Activated CD8-positive, alpha-beta memory T cell treated with anti-CD3 and anti-CD28 coated beads, Interleukin-2, amount 50 U/mL, for 24 hours (primary cell): ENCODE results near the gene BICD2.

Source experiments
- DNase-seq: peaks from one replicate; pipeline ENCODE4 v3.0.0-alpha.2; 2020; ENCODE audit errors: extremely low read depth

The BICD2 gene

GRCh38 chr9:92668746-92669526, 95.7 kb downstream of the BICD2 start:
- DNase-seq = no peak

GRCh38 chr9:92666912-92667532, 97.6 kb downstream of the BICD2 start:
- no peak for DNase-seq

GRCh38 chr9:92666236-92666635, 98.4 kb downstream of the BICD2 start:
- DNase-seq = no peak

GRCh38 chr9:92665836-92666235, 98.8 kb downstream of the BICD2 start:
- no peak for DNase-seq

- DNase-seq = no peak
Measured at GRCh38 chr9:92664394-92665152, 100.1 kb downstream of the BICD2 start.

- no peak for DNase-seq
Measured at GRCh38 chr9:92663951-92664350, 100.7 kb downstream of the BICD2 start.

GRCh38 chr9:92663126-92663525, 101.5 kb downstream of the BICD2 start:
- no peak for DNase-seq

GRCh38 chr9:92661743-92662142, 102.9 kb downstream of the BICD2 start:
- DNase-seq = no peak
